Pancreas (tissue), 10 donors: Measurements from ENCODE around the gene NKX6-1. TPM values are rescaled to one million over a fixed set of nuclear protein-coding genes. Genes with fewer than 3 reads are reported as not detected.
A peak's percentile ranks its signal among the peaks of the same experiment; 100 is the strongest.

Experiments used
- ATAC-seq, 4 donors: fragments of 200-7000 bp; cut with Tn5 transposase; one replicate each; pipeline versions ENCODE4 v1.8.0 to v1.9.1; 2020; ENCODE audit warnings: mild to moderate bottlenecking in 4 of 4, moderate library complexity in 4 of 4
- DNase-seq, 6 donors: peaks; one replicate each; pipeline ENCODE4 v3.0.0-alpha.2; 2020
- FAIRE-seq: peaks from 2 replicates; lab custom pipeline; 2012; peaks lifted over from hg19 to GRCh38; lab: Jason Lieb, UNC
- H3K27ac ChIP-seq, 4 donors: fragments of 200-600 bp; sonication (generic); 1 replicate in 3 of 4; 2 replicates in 1 of 4; pipeline versions ENCODE4 v1.5.0 to v1.8.0; 2020
- H3K27me3 ChIP-seq, 4 donors: fragments of 200-600 bp; one replicate each; pipeline ENCODE4 v1.8.0; 2021
- H3K36me3 ChIP-seq, 3 donors: fragments of 200-600 bp; sonication (generic) in 1 of 3; one replicate each; pipeline versions ENCODE4 v1.5.0 to v1.8.0; 2020 to 2021
- H3K4me1 ChIP-seq, 3 donors: fragments of 200-600 bp; one replicate each; pipeline ENCODE4 v1.8.0; 2021
- H3K4me3 ChIP-seq, 4 donors: fragments of 200-600 bp; sonication (generic) in 2 of 4; one replicate each; pipeline versions ENCODE4 v1.5.0 to v1.8.0; 2020 to 2021
- H3K9me3 ChIP-seq, 4 donors: fragments of 200-600 bp; one replicate each; pipeline ENCODE4 v1.8.0; 2021
- WGBS, 2 donors: extraction: QIAGEN DNeasy Blood & Tissue Kit; methylation state at CpG; one replicate each; pipeline ENCODE4 v1.1.7; 2013; 5-methylcytosine and 5-hydroxymethylcytosine counted together
- intact Hi-C, 3 donors: fragments of 100-400 bp; cut with DNase I; formaldehyde crosslinking; loops; one replicate each; pipeline versions ENCODE4 v1.11.1 to v1.14.2; 2022
- polyA plus RNA-seq, 2 donors: library from polyadenylated mRNA; stranded (reverse); fragments of 200-250 nt; gene quantifications; one replicate each; pipeline ENCODE4 v1.2.3, GENCODE V29; 2013
- total RNA-seq, 6 donors: library from RNA; stranded (reverse); fragmentation: NEBNext Ultra II Directional in 4 of 6; extraction: Animal tissue kit (Norgen Biotek cat#: 25700) in 4 of 6; gene quantifications; one replicate each; pipeline versions ENCODE4 v1.2.1 to v1.2.4, GENCODE V29; 2021 to 2023
- TF ChIP-seq, protein P1 (sequence below), 4 donors: fragments of 200-600 bp; sonication (generic) in 3 of 4; IDR thresholded peaks; one replicate each; pipeline versions ENCODE4 v1.5.0 to v1.8.0; 2021; ENCODE audit warnings: antibody characterized with exemption in 4 of 4
- donor health status: healthy with polysubstance abuse.
- donor health status: DM: no; HTN: no; CAD: no; lungs with moderate emphysema.
- donor health status: DM: no; HTN: no; CAD: no.
- donor health status: control.
- donor health status: control.
- donor health status: Bipolar disorder and iron deficiency.
- donor health status: DM: yes; HTN: yes; CAD: no.
- donor health status: DM: no; HTN: no; CAD: no.
- donor health status: DM: no; HTN: no; CAD: no.
- donor health status: DM: yes; HTN: yes; CAD: no.

Gene NKX6-1
- total and polyA plus RNA-seq, 8 donors: 3.1 to 19.2 (median 7.4) TPM

DNA sequence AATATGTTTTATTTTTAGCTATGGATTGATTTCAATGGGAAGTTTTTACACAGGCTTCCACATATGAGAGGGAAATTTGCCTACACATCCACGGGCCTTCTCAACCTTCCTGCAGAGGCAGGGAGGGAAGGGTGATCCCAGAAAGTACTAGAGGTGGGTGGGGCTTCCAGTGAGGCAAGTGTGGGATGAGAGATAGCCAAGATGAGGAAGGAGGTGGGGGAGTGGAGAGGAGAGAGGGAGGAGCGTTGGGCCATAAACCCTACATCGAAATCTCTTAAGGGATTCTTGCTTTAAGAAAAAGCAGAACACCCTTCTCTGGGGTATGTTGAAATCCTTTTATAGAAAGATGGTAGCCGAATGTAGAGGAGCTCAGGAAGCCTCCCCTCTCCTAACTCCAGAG, 19.0 kb downstream of the NKX6-1 start:
- Histone ChIP-seq H3K36me3 (no peaks in the 10 kb centered on the region), H3K4me1 (peaks cover 0 to 3% (median 0%) of the 10 kb centered on the region in 3 donors), H3K4me3 (no peak overlapping the region), H3K27me3 (no peaks in the 10 kb centered on the region), H3K9me3 (no peaks in the 10 kb centered on the region), H3K27ac (no peak overlapping the region)
- FAIRE-seq (no peak), DNase-seq (no peak), ATAC-seq (no peak)
- intact Hi-C loops: no loop called here
- TF ChIP-seq, protein P1, sequence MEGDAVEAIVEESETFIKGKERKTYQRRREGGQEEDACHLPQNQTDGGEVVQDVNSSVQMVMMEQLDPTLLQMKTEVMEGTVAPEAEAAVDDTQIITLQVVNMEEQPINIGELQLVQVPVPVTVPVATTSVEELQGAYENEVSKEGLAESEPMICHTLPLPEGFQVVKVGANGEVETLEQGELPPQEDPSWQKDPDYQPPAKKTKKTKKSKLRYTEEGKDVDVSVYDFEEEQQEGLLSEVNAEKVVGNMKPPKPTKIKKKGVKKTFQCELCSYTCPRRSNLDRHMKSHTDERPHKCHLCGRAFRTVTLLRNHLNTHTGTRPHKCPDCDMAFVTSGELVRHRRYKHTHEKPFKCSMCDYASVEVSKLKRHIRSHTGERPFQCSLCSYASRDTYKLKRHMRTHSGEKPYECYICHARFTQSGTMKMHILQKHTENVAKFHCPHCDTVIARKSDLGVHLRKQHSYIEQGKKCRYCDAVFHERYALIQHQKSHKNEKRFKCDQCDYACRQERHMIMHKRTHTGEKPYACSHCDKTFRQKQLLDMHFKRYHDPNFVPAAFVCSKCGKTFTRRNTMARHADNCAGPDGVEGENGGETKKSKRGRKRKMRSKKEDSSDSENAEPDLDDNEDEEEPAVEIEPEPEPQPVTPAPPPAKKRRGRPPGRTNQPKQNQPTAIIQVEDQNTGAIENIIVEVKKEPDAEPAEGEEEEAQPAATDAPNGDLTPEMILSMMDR (IDR thresholded peaks at IDR 0.05): no peak
- 72% methylated on average over 4 of the region's 4 CpGs for WGBS, 2 donors

DNA sequence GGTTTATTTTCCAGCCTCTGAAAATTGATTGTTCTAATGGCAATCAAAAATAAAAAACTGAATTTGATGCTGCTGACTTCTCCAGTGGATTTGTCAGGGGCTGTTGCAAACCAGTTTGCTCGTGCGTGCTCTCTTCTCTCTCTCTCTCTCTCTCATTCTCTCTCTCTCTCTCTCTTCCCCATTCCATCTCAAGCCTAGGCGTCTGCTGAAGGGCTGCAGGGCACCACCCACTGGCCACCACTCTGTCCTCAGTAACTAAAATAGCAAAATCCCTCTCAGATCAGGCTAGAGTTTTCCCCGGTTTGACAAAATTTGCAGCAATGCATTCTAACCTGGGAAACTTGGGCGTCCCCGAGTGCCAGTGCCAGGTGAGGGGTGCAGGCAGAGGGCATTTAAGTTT, 19.4 kb downstream of the NKX6-1 start:
- DNase-seq (no peak), ATAC-seq (peak in 3 of 4 donors; percentile 55 to 78 (median 70))
- WGBS, 2 donors: 25 to 37% methylated on average over 6 of the region's 6 CpGs

DNA sequence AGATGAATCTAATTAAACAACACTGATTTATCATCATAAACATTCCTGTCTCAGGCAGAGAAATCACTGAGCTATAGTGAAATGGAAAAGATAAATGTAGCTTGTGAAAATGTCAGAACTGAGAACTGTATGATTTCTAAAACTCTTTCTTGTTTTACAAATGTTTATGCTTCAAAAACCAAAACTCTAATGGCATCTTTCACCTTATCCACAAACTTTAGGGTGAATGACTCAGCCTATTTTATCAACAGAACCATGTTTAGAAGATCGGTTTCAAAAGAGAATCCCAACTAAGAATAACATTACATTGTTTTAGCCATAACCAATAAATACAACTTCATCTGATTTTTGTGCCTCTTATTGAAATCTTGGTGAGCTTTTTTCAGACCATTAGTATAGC, 21.4 kb downstream of the NKX6-1 start:
- no peak for FAIRE-seq
- Histone ChIP-seq H3K4me3 (no peak overlapping the region), H3K9me3 (no peaks in the 10 kb centered on the region), H3K27me3 (no peaks in the 10 kb centered on the region), H3K4me1 (peaks cover 0 to 3% (median 0%) of the 10 kb centered on the region in 3 donors), H3K36me3 (no peaks in the 10 kb centered on the region), H3K27ac (no peak overlapping the region)
- DNase-seq: no peak
- 81 to 88% methylated on average over 1 of the region's 1 CpG for whole genome bisulfite sequencing, 2 donors
- intact Hi-C loops: no loop called here
- ATAC-seq: no peak
- TF ChIP-seq, protein P1 (IDR thresholded peaks at IDR 0.05): no peak

More for the DNA sequence above, 19.4 kb downstream of the NKX6-1 start:
- Histone ChIP-seq H3K4me3 (no peak overlapping the region), H3K4me1 (peaks cover 0 to 3% (median 0%) of the 10 kb centered on the region in 3 donors), H3K27me3 (no peaks in the 10 kb centered on the region), H3K9me3 (no peaks in the 10 kb centered on the region), H3K27ac (no peak overlapping the region), H3K36me3 (no peaks in the 10 kb centered on the region)
- TF ChIP-seq, protein P1 (IDR thresholded peaks at IDR 0.05): no peak
- FAIRE-seq: no peak
- intact Hi-C loops: no loop called here

DNA sequence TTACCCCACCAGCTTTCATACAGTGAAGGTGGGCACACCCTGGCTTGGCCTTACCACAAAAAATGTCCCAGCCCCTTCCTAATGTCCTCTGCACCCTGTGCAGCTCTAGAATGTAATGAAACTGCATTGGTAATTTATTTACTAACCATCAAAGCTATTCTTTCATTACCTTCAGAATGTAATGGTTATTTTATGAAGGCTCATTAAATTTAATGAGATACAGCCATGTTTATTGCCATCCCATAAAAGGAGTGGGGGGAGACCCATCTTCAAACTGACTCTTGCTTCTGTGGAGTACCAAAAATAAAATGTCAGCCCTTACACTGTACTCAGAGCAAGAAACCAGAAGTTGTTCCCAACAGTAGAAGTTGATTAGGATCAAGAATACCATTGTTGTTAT, 25.0 kb downstream of the NKX6-1 start:
- FAIRE-seq (no peak), ATAC-seq (no peak), DNase-seq (no peak)
- TF ChIP-seq, protein P1 (IDR thresholded peaks at IDR 0.05): no peak
- no peak overlapping the region for H3K27ac ChIP-seq
- H3K27me3 ChIP-seq: no peaks in the 10 kb centered on the region
- no peaks in the 10 kb centered on the region for H3K9me3 ChIP-seq
- H3K4me3 ChIP-seq: no peak overlapping the region
- intact Hi-C loops: no loop called here
- peaks cover 0 to 3% (median 0%) of the 10 kb centered on the region in 3 donors for H3K4me1 ChIP-seq
- H3K36me3 ChIP-seq: no peaks in the 10 kb centered on the region

DNA sequence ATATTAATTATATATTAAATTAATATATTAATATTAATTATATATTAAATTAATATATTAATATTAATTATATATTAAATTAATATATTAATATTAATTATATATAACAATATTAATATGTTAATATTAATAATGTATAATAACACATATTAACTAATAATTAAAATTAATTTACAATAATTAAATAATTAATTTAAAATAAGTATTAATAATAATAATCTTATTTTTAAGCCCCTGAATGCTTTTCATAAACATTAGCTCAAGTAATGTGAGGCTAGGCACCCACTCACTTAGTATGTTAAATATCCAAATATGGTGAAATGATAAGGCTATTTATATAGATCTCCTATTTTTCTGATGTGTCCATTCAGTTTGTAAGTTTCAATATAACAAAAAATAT, 26.9 kb downstream of the NKX6-1 start:
- H3K27ac ChIP-seq: no peak overlapping the region
- ATAC-seq: no peak
- H3K36me3 ChIP-seq: no peaks in the 10 kb centered on the region
- peak; percentile 99 for FAIRE-seq
- intact Hi-C loops: no loop called here
- peaks cover 0 to under 1% (median 0%) of the 10 kb centered on the region in 3 donors for H3K4me1 ChIP-seq
- TF ChIP-seq, protein P1 (IDR thresholded peaks at IDR 0.05): no peak
- no peaks in the 10 kb centered on the region for H3K9me3 ChIP-seq
- H3K4me3 ChIP-seq: no peak overlapping the region
- no peaks in the 10 kb centered on the region for H3K27me3 ChIP-seq
- no peak for DNase-seq
